Fibroblast of mammary gland (primary cell): ENCODE measurements around the gene TP53BP2.
"Not testable (repeated sequence)": the region's sequence is repeated elsewhere in the genome, so short reads cannot be mapped to it uniquely, and the experiment has no call there.

Experiments used
- DNase-seq: peaks from one replicate; pipeline ENCODE4 v3.0.0-alpha.2; 2010; ENCODE audit warnings: low read depth
- H3K4me3 ChIP-seq: 2 replicates; pipeline ENCODE4 v1.5.1; 2011; ENCODE audit warnings: low read depth, mild to moderate bottlenecking, low read length, moderate library complexity; ENCODE audit not compliant: control insufficient read depth
- TF ChIP-seq, protein P1 (sequence below): conservative IDR thresholded peaks from 2 replicates; pipeline ENCODE4 v1.5.1; 2011; ENCODE audit warnings: low read depth, low read length, inconsistent platforms; ENCODE audit not compliant: control insufficient read depth, insufficient read depth

The TP53BP2 gene

DNA sequence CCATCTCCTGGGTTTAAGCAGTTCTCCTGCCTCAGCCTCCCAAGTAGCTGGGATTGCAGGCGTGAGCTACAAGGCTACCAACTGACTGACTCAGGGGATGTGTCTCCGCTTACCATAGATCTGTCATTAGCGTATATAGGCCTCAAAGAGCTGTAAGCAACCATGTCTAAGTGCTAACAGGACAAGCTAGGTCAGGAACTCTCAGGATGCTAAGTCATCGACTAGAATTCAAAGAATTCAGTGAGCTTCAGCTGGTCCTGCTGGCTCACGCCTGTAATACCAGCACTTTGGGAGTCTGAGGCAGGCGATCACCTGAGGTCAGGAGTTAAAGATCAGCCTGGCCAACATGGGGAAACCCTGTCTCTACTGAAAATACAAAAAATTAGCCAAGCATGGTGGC lies 103.9 kb downstream of the TP53BP2 start:
- DNase-seq: peak; percentile 44
- TF ChIP-seq, protein P1, sequence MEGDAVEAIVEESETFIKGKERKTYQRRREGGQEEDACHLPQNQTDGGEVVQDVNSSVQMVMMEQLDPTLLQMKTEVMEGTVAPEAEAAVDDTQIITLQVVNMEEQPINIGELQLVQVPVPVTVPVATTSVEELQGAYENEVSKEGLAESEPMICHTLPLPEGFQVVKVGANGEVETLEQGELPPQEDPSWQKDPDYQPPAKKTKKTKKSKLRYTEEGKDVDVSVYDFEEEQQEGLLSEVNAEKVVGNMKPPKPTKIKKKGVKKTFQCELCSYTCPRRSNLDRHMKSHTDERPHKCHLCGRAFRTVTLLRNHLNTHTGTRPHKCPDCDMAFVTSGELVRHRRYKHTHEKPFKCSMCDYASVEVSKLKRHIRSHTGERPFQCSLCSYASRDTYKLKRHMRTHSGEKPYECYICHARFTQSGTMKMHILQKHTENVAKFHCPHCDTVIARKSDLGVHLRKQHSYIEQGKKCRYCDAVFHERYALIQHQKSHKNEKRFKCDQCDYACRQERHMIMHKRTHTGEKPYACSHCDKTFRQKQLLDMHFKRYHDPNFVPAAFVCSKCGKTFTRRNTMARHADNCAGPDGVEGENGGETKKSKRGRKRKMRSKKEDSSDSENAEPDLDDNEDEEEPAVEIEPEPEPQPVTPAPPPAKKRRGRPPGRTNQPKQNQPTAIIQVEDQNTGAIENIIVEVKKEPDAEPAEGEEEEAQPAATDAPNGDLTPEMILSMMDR: no peak
- H3K4me3 ChIP-seq: no peak overlapping the region

DNA sequence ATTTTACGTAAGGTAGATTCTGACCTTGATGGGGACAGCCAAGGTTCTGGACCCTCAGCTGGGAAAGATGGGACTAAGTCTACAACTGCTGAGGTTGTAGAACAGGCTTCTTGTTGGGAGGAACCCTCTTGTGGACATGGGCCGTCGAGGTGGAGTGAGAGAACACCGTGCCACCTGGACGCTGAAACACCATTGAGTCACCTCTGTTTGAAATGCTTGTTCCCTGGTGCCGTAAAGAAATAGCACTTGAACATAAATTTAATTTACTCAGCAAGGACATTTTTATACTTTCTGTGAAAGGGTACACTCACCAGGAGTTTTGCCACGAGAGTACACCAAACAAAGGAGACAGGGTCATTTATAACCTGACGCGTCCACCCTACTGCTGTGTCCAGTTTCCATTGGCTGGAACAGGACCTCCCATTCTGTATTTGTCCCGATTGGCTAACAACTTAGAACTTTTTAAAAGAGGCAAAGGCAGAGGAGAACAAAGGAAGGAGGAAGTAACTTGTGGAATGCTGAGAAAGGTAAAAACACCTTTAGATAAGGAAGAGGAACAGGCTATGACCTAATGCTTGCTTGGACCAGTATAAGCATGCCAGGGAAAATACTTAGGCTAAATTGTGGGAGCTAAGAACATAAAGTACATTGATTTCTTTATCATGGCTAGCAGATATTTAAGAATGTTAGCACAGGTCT lies 105.6 kb downstream of the TP53BP2 start:
- not testable (repeated sequence) for DNase-seq, H3K4me3 ChIP-seq

- no peak overlapping the region for H3K4me3 ChIP-seq
- no peak for DNase-seq
- TF ChIP-seq, protein P1: no peak
Observed at GRCh38 chr1:223739366-223740037, 106.2 kb downstream of the TP53BP2 start.

GRCh38 chr1:223738465-223739365 lies 107.0 kb downstream of the TP53BP2 start:
- no peak overlapping the region for H3K4me3 ChIP-seq
- no peak for DNase-seq
- TF ChIP-seq, protein P1: no peak

- DNase-seq: no peak
- H3K4me3 ChIP-seq: no peak overlapping the region
- TF ChIP-seq, protein P1: no peak
Observed at GRCh38 chr1:223737342-223737741, 108.4 kb downstream of the TP53BP2 start.

GRCh38 chr1:223736638-223737037 lies 109.1 kb downstream of the TP53BP2 start:
- DNase-seq: not testable (repeated sequence)

DNA sequence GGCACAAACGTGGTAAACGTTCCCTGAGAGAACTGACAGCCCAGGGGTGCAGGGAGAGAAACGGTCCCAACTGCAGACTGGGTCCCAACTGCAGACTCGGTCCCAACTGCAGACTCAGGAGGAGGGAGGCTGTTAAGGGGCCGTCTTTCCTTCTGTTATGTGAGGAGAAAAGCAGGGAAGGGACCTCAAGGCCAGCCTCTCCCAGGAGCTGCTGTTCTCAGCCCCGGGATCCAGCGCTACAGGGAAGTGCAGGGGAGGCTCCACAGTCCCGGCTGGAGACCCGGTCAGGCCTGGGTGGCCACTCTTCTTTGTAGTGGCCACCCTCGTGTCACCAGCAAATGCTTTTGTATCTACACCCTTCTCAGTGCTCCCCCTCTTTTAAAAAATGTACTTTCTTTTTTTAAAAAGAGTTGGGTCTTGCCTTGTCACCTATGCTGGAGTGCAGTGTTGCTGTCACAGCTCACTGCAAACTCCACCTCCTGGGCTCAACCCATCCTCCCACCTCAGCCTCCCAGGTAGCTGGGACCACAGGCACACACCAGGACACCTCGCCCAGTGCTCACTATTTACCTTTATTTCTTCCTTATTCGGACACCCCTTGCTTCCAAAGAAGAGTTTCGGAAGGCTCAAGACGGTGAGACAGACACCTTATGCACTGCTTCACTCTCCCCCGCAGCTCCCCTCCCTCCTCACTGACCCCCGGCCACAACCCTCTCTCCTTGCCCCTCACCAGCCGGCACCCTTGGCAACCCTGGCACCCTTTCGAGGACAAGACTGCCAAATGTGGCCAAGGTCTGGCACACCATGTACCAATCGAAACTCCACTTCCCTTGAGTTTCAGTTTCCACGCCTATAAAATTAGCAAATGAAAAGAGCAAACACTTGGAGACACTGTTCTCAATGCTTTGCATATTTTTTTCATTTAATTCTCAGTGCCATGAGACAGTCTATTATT lies 111.6 kb downstream of the TP53BP2 start:
- no peak overlapping the region for H3K4me3 ChIP-seq
- DNase-seq: no peak
- TF ChIP-seq, protein P1: no peak

More at GRCh38 chr1:223736638-223737037, 109.1 kb downstream of the TP53BP2 start:
- H3K4me3 ChIP-seq: not testable (repeated sequence)
